Tibial artery (tissue), 4 donors: Measurements from ENCODE around the gene ZNF407.
A peak's percentile ranks its signal among the peaks of the same experiment; 100 is the strongest.

Experiments used
- DNase-seq, 2 donors: peaks; one replicate each; pipeline ENCODE4 v3.0.0-alpha.2; 2019
- H3K27ac ChIP-seq, 2 donors: fragments of 200-600 bp; sonication (generic) in 1 of 2; 1 replicate in 1 of 2; 2 replicates in 1 of 2; pipeline ENCODE4 v1.5.1; 2018 to 2019; ENCODE audit warnings: mild to moderate bottlenecking in 1 of 2
- H3K27me3 ChIP-seq, 2 donors: fragments of 200-600 bp; sonication (generic) in 1 of 2; one replicate each; pipeline versions ENCODE4 v1.5.1 to v1.6.0; 2016 to 2019
- H3K36me3 ChIP-seq, 3 donors: fragments of 200-600 bp; sonication (generic) in 2 of 3; one replicate each; pipeline ENCODE4 v1.5.1; 2016 to 2019; ENCODE audit warnings: mild to moderate bottlenecking in 2 of 3
- H3K4me1 ChIP-seq, 4 donors: fragments of 200-600 bp; sonication (generic) in 2 of 4; 1 replicate in 3 of 4; 2 replicates in 1 of 4; pipeline ENCODE4 v1.5.1; 2016 to 2019
- H3K4me3 ChIP-seq, 2 donors: fragments of 200-600 bp; sonication (generic) in 1 of 2; 1 replicate in 1 of 2; 2 replicates in 1 of 2; pipeline ENCODE4 v1.5.1; 2018 to 2019; ENCODE audit warnings: mild to moderate bottlenecking in 2 of 2
- H3K9me3 ChIP-seq, 3 donors: fragments of 200-600 bp; sonication (generic) in 1 of 3; one replicate each; pipeline ENCODE4 v1.5.1; 2016 to 2019
- intact Hi-C: fragments of 100-400 bp; cut with DNase I; formaldehyde crosslinking; loops from one replicate; pipeline ENCODE4 v1.15.0; 2023; ENCODE audit warnings: low total_unique reads
- TF ChIP-seq, protein P1 (sequence below), 2 experiments: fragments of 200-600 bp in 1 of 2; fragments of 450-650 bp in 1 of 2; IDR thresholded peaks; one replicate each; pipeline ENCODE4 v1.5.1; 2017 to 2019; ENCODE audit warnings: antibody characterized with exemption in 2 of 2, mild to moderate bottlenecking in 1 of 2, moderate library complexity in 1 of 2

The ZNF407 gene

GRCh38 chr18:74878267-74878666, 280.6 kb downstream of the ZNF407 start:
- intact Hi-C loops, result no loop called here
- Histone ChIP-seq H3K27ac (no peak overlapping the region), H3K4me1 (no peaks in the 10 kb centered on the region), H3K4me3 (no peak overlapping the region), H3K27me3 (no peaks in the 10 kb centered on the region), H3K9me3 (no peaks in the 10 kb centered on the region), H3K36me3 (peaks cover 8 to 22% (median 22%) of the 10 kb centered on the region in 3 donors)
- TF ChIP-seq, protein P1, sequence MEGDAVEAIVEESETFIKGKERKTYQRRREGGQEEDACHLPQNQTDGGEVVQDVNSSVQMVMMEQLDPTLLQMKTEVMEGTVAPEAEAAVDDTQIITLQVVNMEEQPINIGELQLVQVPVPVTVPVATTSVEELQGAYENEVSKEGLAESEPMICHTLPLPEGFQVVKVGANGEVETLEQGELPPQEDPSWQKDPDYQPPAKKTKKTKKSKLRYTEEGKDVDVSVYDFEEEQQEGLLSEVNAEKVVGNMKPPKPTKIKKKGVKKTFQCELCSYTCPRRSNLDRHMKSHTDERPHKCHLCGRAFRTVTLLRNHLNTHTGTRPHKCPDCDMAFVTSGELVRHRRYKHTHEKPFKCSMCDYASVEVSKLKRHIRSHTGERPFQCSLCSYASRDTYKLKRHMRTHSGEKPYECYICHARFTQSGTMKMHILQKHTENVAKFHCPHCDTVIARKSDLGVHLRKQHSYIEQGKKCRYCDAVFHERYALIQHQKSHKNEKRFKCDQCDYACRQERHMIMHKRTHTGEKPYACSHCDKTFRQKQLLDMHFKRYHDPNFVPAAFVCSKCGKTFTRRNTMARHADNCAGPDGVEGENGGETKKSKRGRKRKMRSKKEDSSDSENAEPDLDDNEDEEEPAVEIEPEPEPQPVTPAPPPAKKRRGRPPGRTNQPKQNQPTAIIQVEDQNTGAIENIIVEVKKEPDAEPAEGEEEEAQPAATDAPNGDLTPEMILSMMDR (IDR thresholded peaks at IDR 0.05), result no peak
- no peak for DNase-seq

DNA sequence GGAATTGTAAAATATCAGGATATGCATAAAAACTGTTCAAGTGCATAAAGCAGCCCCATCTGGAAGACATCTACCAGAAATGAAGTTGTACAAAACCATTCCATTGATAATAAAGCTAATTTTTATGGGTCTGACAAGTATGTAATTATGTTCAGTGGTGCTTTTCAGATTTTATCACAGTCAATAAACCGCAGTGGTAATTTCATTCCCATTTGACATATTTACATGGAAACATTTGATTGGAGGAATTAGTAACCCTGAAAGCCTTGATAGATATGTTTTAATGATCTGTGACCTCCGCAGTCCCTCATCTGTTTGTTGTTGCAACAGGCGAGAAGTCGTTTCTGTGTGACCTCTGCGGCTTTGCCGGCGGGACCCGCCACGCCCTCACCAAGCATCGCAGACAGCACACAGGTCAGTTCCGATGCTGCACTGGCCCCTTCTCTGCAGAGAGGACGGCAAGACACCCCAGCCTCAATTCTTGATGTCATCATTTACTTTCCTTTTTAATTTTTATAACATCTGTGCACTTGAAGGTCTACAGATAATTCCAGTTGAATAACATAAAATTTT, 283.1 kb downstream of the ZNF407 start:
- Histone ChIP-seq H3K27me3 (no peaks in the 10 kb centered on the region), H3K9me3 (no peaks in the 10 kb centered on the region), H3K4me1 (no peaks in the 10 kb centered on the region), H3K27ac (no peak overlapping the region), H3K4me3 (no peak overlapping the region), H3K36me3 (peaks cover 14 to 25% (median 22%) of the 10 kb centered on the region in 3 donors)
- TF ChIP-seq, protein P1 (IDR thresholded peaks at IDR 0.05), result no peak
- DNase-seq, result no peak
- intact Hi-C loops, result no loop called here

DNA sequence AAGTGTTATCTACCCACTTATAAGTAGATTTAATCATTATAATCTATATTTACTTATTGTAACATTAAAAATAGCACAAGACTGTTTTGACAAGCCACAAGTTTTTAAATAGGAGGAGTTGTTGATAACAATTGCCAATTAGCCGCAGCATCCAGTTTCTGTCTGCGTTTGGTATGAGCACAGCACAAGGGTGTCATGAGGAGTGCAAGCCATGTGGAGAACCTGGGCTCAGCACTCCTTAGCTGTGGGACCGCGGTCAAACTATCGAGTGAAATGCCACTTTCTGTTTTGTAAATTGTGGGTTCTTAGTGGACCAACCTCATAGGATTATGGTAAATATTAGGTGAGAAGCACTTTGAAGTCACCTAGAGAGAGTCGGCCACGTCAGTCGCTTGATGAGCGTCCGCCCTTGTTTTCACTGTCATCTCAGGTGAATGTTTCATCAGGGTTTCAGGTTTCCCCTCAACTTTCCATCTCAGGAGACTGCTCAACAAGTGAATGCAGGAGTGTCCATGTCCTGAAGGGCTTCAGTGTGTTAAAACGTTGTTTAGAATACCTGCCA, 294.5 kb downstream of the ZNF407 start:
- DNase-seq, result no peak
- H3K36me3 ChIP-seq, result peaks cover 0 to 18% (median 14%) of the 10 kb centered on the region in 3 donors
- TF ChIP-seq, protein P1 (IDR thresholded peaks at IDR 0.05), result no peak
- H3K9me3 ChIP-seq, result no peaks in the 10 kb centered on the region
- no peaks in the 10 kb centered on the region for H3K4me1 ChIP-seq
- no peak overlapping the region for H3K4me3 ChIP-seq
- intact Hi-C loops, result no loop called here
- no peaks in the 10 kb centered on the region for H3K27me3 ChIP-seq
- no peak overlapping the region for H3K27ac ChIP-seq

DNA sequence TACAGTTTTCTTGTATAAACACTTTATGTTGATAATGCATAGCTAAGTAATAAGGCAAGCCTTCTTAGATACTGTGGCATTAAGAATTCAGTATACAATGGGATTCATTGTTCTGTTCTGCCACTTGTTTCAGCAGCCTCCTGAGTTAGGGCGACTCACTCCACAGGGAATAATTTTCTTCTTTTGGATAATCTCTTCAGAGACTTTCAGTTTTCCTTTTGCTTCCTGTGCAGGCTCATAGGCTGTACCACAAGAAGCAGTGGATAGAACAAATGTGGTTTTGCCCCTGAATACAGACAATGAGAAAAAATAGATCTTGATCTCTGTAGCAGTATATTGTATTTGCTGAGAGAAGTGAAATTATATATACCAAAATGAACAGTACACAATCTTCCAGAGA, 298.0 kb downstream of the ZNF407 start:
- Histone ChIP-seq H3K4me3 (no peak overlapping the region), H3K27me3 (no peaks in the 10 kb centered on the region), H3K9me3 (no peaks in the 10 kb centered on the region), H3K4me1 (no peaks in the 10 kb centered on the region), H3K36me3 (peaks cover 0 to 5% (median 5%) of the 10 kb centered on the region in 3 donors), H3K27ac (no peak overlapping the region)
- DNase-seq, result no peak
- intact Hi-C loops, result no loop called here
- TF ChIP-seq, protein P1 (IDR thresholded peaks at IDR 0.05), result no peak

GRCh38 chr18:74896390-74896991, 298.8 kb downstream of the ZNF407 start:
- TF ChIP-seq, protein P1 (IDR thresholded peaks at IDR 0.05), result peak; percentile 25 to 34
- no peak for DNase-seq
- no peaks in the 10 kb centered on the region for H3K36me3 ChIP-seq
- intact Hi-C loops, result no loop called here
- H3K27me3 ChIP-seq, result no peaks in the 10 kb centered on the region
- H3K4me3 ChIP-seq, result no peak overlapping the region
- H3K27ac ChIP-seq, result no peak overlapping the region
- H3K9me3 ChIP-seq, result no peaks in the 10 kb centered on the region
- no peaks in the 10 kb centered on the region for H3K4me1 ChIP-seq
